T-helper 22 cell (primary cell): Measurements from ENCODE around the gene AMOTL2.

Source experiments
- DNase-seq: peaks from one replicate; pipeline ENCODE4 v3.0.0-alpha.2; 2020; ENCODE audit warnings: low read depth

Gene AMOTL2

DNA sequence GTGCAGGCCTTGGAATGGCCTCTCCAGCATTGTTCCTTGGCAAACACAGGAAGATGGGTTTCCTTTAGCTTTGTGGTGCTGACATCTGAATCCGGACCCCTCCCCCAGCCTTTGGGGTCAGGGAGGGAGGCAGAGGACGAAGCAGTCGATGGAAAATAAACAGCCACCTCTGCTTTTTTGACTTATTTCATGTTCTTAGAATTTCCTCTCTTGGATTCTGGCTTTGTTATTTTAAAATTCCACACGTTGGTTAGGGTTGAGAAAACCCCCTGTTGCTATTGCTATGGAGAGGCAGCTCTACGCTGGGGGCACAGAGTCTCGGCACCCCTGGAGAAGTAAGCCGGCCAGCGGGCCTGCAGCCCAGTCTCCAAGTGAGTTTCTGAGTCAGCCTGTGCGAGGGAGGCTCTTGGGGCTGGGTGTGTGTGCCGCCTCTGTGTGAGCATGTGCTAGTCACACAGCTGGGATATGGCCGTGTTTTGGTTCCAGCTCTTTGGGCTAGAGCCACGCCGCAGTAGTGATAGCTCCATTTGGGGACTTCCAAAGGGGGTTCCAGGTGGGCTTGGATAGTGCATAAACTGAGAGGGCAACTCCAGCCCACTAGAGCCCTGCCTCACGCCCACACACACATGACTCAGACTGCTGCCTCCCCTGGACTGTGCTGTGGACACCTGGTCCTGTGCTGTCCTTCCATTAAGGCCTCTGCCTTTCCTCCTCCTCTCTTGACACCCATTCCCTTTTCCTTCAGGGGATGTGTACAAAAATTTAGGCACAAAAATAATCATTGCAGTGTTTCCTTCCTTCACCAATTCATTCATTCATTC, 58.8 kb downstream of the AMOTL2 start:
- DNase-seq: no peak

DNA sequence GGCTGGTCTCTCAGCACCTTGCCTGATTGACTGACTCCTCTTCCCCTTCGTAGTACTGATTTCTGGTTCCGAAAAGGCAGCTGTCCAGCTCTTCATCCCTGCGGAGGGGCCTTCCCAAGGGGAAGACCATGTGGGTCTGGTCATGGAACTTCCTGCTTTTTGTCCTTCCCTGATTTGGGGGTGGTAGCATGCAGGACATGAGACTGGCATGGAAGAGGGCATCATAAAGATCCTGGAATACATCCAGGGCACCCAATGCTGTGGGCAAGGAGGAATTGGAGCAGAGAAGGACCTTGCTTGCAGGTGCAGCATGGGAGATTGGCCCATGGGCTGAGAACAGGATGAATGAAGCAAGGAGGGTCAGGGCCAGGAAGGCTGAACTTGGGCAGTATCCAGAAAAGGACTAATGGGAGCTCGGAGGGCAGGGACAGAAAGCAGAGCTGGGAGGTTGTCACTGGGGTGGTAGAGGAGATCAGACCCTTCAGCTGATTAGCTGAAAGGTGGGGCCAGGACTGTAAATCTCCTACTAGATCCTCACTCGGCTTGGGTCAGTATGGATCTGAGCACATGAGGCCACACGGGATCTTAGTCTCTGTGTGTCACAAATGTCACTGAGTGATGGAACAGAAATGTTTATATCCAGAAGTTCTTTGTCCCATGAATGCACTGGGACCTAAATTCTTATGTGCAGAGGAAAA, 59.5 kb downstream of the AMOTL2 start:
- no peak for DNase-seq

DNA sequence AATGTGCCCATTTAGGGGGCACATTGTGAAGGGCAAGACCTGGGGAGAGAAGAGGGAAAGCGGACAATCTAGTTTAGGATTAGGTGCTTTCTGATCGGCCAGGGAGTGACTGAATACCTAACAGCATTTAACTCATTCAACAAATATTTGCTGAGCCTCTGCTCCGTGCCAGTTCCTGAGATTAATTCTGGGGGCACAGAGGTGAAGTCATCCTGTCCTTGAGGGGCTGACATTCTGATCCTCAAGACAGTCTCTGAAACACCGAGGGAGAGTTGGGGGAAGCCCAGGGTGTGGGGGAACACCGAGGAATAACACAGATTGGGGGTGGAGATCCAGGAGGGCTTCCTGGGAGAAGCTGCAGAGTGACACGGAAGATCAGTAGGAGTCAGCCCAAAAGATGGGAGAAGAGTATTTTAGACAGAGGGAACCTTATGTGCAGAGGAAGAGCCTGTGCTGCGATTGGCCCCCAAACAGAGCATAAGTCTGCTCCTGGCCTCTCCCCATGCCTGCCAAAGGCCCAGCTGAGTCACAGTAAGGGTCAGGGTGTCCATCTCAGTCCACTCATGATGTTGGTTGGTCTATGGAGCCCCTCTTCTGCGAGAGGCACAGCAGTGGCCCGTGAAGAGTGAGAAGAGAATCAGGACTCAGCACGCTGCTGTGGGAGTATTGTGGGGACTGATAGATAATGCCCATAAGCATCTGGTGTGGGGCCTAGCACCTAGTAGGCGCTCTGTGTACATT, 60.2 kb downstream of the AMOTL2 start:
- no peak for DNase-seq

DNA sequence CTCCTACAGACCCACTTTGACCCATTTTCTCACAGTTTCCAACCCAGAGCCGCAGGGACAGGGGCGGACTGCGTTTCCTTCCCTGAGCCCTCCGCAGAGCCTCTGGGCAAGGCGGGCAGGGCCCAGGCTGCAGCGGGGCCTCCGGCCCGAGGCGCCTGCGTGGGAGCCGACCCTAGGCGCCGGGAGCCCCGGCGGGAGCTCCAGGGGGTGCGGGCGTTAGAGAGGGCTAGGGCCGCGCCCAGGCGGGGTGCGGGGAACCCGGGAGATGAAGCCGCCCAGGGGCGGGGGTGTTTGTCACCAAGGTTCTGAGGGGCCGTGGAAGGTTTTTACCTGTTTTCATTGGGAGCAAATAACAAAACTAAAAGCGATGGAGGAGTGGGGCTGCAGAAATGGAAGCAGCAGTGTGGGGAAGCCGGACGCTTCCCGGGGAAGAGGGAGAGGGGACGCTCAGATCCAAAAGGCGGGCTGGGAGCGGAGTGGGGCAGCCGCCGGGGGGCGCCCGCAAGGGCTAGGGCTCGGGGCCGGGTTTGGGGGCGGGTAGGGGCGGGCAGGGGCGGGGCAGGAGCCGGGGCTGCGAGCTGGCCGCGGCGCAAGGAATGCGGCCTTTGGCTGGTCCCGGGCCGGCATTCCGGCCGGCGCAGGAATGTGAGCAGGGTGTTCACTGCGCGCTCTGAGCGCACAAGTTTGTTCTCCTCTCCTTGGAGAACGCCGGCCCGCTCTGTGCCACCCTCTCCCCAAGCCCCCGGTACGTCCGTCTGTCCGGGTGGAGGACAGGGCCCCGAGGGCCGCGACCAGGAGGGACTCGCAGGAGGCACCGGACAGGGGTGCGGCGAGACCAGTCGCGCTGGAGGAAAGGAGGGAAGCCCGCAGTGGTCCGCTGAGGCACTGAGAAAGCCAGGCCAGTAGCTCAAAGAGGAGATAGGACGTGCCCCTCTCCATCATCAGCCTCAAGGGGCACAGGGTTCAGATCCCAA, 61.1 kb downstream of the AMOTL2 start:
- no peak for DNase-seq

DNA sequence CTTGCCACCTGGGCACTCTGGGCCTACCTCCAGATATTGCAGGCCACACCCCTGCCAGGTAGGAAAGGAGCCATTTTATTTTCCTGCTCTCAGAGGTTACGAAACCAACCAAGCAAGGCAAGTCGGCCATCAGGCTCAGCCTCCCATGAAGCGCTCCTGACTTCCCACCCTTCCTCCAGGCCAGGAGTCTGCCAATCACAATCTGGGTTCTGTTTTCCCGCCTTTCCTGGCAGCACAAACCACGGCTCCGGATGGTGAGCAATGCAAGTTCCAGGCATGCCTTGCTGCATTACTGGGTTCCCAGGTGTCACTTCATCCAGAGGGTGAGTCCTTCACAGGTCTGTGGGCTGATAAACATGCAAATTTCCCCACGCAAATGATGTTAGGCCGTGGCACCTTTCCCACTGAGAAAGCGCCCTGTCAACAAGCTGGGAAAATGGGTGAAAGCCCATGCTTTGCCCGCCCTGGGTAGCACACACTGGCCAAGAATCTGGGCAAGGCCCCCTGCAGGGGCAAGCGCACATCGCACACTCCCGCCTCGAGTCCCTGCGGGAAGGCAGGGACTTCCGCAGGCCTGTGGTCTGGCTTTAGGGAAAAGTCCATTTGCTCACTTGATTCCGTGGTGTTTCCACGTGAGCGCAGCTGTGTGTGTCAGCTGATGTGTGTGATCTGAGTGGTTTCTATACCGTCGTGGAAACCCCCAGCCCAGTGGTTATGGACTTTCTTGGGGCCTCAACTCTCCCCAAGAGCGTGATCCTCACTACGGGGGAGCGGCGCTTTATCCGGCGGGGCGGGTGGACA, 62.0 kb downstream of the AMOTL2 start:
- DNase-seq: no peak

DNA sequence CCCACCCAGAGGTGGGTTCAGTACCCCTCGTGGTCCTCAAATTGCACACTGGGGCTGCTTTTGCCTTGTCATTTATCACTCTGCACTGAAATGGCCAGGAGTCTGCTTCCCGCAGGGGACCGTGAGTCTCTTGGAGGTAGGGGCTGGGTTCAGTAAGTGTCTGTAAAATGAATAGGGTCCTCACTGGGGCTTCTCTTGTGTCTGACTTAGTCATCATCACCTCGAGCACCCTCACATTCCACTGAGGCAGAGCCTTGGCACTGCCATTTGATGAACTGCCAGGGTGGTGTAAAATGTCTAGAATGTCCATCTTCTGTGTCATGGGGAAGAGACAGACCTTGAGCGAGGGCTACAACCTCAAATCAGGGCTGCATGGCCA, 62.6 kb downstream of the AMOTL2 start:
- no peak for DNase-seq

DNA sequence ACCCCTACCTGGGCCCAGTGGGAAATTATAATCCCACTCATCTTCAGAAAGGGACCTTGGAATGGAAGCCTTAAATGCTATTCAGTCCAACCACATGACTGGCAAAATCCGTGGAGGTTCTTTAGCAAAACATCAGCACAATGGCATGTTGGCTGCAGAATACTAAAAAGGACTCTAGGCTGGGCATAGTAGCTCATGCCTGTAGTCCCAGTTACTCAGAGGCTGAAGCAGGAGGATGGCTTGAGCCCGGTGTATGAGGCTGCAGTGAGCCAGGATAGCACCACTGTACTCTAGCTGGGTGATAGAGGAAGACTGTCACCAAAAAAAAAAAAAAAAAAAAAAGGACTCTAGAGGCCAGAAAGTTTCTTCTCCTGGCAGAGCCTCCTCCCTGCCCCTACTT, 63.0 kb downstream of the AMOTL2 start:
- no peak for DNase-seq

DNA sequence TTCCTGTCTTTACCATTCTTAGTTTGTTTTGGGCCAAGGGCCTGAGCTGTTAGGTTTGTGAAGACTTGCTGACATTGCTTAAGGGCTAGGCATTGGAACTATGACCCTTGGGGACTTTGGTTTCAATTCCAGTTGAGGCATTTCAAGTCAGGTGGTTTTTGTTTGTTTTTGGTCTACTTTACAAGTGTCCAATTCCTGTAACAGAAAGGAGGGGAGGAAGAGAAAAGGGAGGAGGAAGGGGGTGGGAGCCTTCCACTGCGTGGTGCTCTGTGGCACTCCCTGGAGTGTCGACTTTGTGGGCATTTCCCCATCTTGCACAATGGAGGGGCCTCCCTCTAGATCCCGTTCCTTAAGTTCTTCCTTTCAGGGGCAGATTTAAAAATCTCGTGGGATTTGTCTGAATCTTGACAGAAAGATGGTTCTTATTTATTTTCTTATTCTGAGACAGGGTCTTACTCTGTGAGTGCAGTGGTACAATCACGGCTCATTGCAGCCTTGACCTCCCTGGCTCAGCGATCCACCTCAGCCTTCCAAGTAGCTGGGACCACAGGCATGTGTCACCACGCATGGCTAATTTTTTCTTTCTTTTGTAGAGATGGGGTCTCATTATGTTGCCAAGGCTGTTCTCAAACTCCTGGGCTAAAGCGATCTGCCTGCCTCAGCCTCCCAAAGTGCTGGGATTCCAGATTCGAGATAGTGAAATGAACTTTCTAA, 64.1 kb downstream of the AMOTL2 start:
- DNase-seq: no peak

DNA sequence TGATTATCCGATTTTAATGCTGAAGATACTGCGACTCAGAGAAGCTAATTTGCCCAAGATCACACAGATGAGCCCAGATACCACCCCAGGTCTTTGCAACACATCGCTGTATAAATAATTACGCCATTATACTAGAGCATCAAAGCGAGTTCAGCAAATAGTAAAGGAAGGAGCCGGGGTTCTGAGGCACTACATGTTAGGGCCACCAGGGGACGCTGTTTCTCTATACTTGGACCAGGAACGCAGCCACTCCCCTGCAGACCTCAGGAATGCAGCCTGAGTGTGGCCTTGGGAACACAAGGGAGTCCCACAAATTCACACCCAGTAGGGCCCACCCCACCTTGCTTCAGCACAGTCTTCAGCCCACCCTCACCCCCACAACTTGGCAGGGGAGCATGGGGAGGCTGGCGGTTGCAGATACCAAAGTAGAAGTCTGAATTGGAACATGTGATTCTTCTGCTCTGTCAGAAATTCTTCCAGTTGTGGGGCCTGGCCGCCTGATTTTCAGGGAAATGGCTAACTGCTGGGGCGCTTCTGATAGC, 65.8 kb downstream of the AMOTL2 start:
- DNase-seq: peak; percentile 23

DNA sequence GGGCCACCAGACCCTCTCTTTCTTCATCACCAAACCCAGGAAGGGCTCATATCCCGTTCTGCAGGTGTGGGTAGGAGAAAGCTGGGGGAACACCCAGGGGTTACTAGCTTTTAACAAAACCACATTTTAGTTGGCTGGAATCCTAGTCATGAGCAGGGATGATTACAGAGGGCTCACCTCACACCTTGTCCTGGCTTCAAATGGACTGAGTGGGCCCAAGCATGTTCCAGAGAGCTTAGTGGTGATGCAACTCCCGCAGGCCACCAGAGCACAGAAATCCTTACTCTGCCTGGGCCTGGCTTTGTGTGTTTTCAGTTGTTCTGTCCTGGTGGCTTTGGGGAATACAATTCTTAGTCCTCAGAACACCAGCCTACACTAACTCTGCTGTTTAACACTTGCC, 66.8 kb downstream of the AMOTL2 start:
- no peak for DNase-seq

DNA sequence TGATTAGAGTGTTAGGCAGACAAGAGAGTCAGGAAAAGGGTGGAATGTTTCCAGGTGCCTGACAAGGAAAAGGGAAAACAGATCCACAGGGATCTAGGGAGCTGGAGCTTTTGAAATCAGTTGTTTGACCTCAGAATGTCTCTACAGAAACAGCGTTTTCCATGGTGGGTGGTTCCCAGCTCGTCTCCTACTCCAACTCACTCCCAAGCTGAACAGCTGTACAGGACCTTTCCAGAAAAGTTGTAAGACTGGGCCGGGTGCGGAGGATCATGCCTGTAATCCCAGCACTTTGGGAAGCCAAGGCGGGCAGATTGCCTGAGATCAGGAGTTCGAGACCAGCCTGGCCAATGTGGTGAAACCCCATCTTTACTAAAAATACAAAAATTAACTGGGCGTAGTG, 67.9 kb downstream of the AMOTL2 start:
- DNase-seq: no peak
